Loucy (cell line): ENCODE data around the gene CLIC3.

Source experiments
- CTCF ChIP-seq: fragments of 200-600 bp; sonication (generic); conservative IDR thresholded peaks from 2 replicates; pipeline ENCODE4 v1.5.1; 2014; ENCODE audit warnings: mild to moderate bottlenecking, antibody characterized with exemption, low read length
- EZH2phosphoT487 ChIP-seq: fragments of 200-600 bp; IDR thresholded peaks from 2 replicates; pipeline ENCODE4 v1.6.1; 2018; ENCODE audit warnings: antibody characterized with exemption, mild to moderate bottlenecking, moderate library complexity, borderline replicate concordance

GRCh38 chr9:137035507-137035834 is 39.1 kb upstream of the CLIC3 start:
- no peak; the same call in 1 of the 2 replicates for TF ChIP-seq CTCF
- no peak for TF ChIP-seq EZH2phosphoT487
